ENCODE data around the gene NOP14. TPM values are rescaled to one million over a fixed set of nuclear protein-coding genes. Genes with fewer than 3 reads are reported as not detected.

NOP14 gene
- 23.7 to 29.8 TPM (median 29.0 TPM) in 5 replicates for total RNA-seq (2022; extraction: Qiagen RNA extraction)

GRCh38 chr4:2963175-2963965, at the start of gene NOP14, which contains the start of gene GRK4:
NOP14 (minus strand) TSS chr4:2963406; CDS start chr4:2963319, 87 bp downstream.
GRK4 (plus strand) TSS chr4:2963571; CDS start chr4:2964071, 500 bp downstream.

Other genes starting within 250 kb of the NOP14 start
- gene TNIP2, start 207.1 kb downstream of the NOP14 start, total RNA-seq (2022; extraction: Qiagen RNA extraction), result 38.0 to 45.8 TPM (median 43.7 TPM) in 5 replicates
- 3.1 to 5.5 TPM (median 4.8 TPM) in 5 replicates for gene SH3BP2, start 170.3 kb downstream of the NOP14 start, total RNA-seq (2022; extraction: Qiagen RNA extraction)
- gene ADD1, start 119.6 kb downstream of the NOP14 start, total RNA-seq (2022; extraction: Qiagen RNA extraction), result 71.6 to 97.8 TPM (median 93.6 TPM) in 5 replicates
- 1.3 to 1.8 TPM (median 1.6 TPM) in 5 replicates for gene GRK4, start 165 bp upstream of the NOP14 start, total RNA-seq (2022; extraction: Qiagen RNA extraction)
- gene HTT-AS, start 111.1 kb upstream of the NOP14 start, total RNA-seq (2022; extraction: Qiagen RNA extraction), result not detected in 5 replicates
- 10.1 to 16.2 TPM (median 15.2 TPM) in 5 replicates for gene HTT, start 111.3 kb upstream of the NOP14 start, total RNA-seq (2022; extraction: Qiagen RNA extraction)